Calu3 (cell line): ENCODE data around the gene BTLA. TPM values are rescaled to one million over a fixed set of nuclear protein-coding genes. Genes with fewer than 3 reads are reported as not detected.

ENCODE experiments used
- BruUV-seq: library from RNA; stranded (reverse); fragments of 400-500 nt; replicated peaks from 2 replicates; lab custom pipeline; 2021; lab: Mats Ljungman, UMichigan
- CTCF ChIA-PET: fragments of 300-600 bp; sonication (Branson Sonifier 250); formaldehyde crosslinking; loops from one replicate; lab custom pipeline; 2022; ENCODE audit warnings: antibody characterized with exemption; lab: Charles Lee
- DNase-seq: peaks from one replicate; pipeline ENCODE4 v3.0.0; 2022
- H3K27ac Mint-ChIP-seq: one replicate; pipeline ENCODE4 v1.8.0; 2022; ENCODE audit warnings: mixed read lengths; ENCODE audit not compliant: unreplicated experiment
- H3K27me3 Mint-ChIP-seq: one replicate; pipeline ENCODE4 v1.8.0; 2022; ENCODE audit warnings: mixed read lengths; ENCODE audit not compliant: unreplicated experiment
- H3K36me3 Mint-ChIP-seq: one replicate; pipeline ENCODE4 v1.8.0; 2022; ENCODE audit warnings: mild to moderate bottlenecking, moderate library complexity, mixed read lengths; ENCODE audit not compliant: insufficient read depth, unreplicated experiment
- H3K4me1 Mint-ChIP-seq: one replicate; pipeline ENCODE4 v1.8.0; 2022; ENCODE audit warnings: mild to moderate bottlenecking, low read depth, mixed read lengths; ENCODE audit not compliant: unreplicated experiment
- H3K4me3 Mint-ChIP-seq: one replicate; pipeline ENCODE4 v1.8.0; 2022; ENCODE audit warnings: mild to moderate bottlenecking, low read depth, moderate library complexity, mixed read lengths; ENCODE audit not compliant: unreplicated experiment
- H3K9me3 Mint-ChIP-seq: one replicate; pipeline ENCODE4 v1.8.0; 2022; ENCODE audit warnings: low read depth, mixed read lengths; ENCODE audit not compliant: unreplicated experiment
- intact Hi-C: fragments of 100-400 bp; cut with micrococcal nuclease; formaldehyde crosslinking; loops from one replicate; pipeline ENCODE4 v1.10.0; 2022; ENCODE audit not compliant: unreplicated experiment
- total RNA-seq: library from RNA; stranded (reverse); gene quantifications from 2 replicates; pipeline ENCODE4 v1.2.3, GENCODE V29; 2022
- TF ChIP-seq, protein P1 (sequence below): fragments of 200-600 bp; IDR thresholded peaks from one replicate; pipeline ENCODE4 v1.8.0; 2022; ENCODE audit warnings: antibody characterized with exemption; ENCODE audit not compliant: unreplicated experiment

Gene BTLA
- total RNA-seq, 1 experiment from 2014 or later, result not detected

DNA sequence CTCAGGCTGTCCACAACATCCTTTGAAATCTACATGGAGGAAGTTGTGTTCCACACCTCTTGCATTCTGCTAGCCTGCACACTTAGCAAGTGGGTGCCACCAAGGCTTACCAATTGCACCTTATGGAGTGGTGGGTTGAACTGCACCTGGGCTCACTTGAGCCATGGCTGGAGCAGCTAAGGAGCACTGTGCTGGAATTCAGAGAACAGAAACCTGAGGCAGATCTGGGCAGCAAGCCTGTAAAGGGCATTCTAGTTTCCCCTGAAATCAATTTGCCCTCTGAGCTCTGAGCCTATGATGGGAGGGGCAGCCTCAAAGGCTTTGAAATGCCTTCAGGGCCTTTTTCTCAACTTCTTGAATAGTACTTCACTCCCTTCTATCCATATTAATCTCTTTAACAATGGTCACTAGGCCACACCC is 18.0 kb downstream of the BTLA start:
- intact Hi-C loops, result no loop called here
- DNase-seq, result no peak
- Mint-ChIP-seq H3K9me3 (no peaks in the 10 kb centered on the region), H3K4me1 (no peaks in the 10 kb centered on the region), H3K27ac (no peak overlapping the region), H3K27me3 (no peaks in the 10 kb centered on the region), H3K4me3 (no peak overlapping the region), H3K36me3 (no peaks in the 10 kb centered on the region)
- BruUV-seq, result no TSS peak
- CTCF ChIA-PET, result no interaction called here
- TF ChIP-seq, protein P1, sequence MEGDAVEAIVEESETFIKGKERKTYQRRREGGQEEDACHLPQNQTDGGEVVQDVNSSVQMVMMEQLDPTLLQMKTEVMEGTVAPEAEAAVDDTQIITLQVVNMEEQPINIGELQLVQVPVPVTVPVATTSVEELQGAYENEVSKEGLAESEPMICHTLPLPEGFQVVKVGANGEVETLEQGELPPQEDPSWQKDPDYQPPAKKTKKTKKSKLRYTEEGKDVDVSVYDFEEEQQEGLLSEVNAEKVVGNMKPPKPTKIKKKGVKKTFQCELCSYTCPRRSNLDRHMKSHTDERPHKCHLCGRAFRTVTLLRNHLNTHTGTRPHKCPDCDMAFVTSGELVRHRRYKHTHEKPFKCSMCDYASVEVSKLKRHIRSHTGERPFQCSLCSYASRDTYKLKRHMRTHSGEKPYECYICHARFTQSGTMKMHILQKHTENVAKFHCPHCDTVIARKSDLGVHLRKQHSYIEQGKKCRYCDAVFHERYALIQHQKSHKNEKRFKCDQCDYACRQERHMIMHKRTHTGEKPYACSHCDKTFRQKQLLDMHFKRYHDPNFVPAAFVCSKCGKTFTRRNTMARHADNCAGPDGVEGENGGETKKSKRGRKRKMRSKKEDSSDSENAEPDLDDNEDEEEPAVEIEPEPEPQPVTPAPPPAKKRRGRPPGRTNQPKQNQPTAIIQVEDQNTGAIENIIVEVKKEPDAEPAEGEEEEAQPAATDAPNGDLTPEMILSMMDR, result no peak

DNA sequence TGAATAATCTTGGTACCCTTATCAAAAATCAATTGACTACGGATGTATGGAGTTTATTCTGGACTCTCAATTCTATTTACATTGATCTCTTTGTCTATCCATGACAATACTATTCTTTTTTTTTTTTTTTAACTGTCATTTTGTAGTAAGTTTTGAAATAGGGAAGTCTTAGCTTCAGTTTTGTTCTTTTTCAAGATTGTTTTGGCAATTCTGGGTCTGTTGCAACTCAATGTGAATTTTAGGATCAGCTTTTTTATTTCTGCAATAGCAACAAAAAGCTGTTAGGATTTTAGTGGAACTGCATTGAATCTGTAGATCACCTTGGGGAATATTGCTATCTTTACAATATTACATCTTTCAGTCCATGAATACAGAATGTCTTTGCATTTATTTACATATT is 21.4 kb downstream of the BTLA start:
- BruUV-seq, result no TSS peak
- CTCF ChIA-PET, result interaction anchor here (0.7 kb wide), 3 partner anchors 123 to 801 kb away, joined by 3 to 5 read pairs (median 4); no protein-coding TSS in a partner anchor
- intact Hi-C loops, result no loop called here
- no peaks in the 10 kb centered on the region for H3K9me3 Mint-ChIP-seq
- H3K36me3 Mint-ChIP-seq, result no peaks in the 10 kb centered on the region
- H3K27ac Mint-ChIP-seq, result no peak overlapping the region
- DNase-seq, result no peak
- H3K27me3 Mint-ChIP-seq, result no peaks in the 10 kb centered on the region
- TF ChIP-seq, protein P1, result no peak
- no peaks in the 10 kb centered on the region for H3K4me1 Mint-ChIP-seq
- no peak overlapping the region for H3K4me3 Mint-ChIP-seq

DNA sequence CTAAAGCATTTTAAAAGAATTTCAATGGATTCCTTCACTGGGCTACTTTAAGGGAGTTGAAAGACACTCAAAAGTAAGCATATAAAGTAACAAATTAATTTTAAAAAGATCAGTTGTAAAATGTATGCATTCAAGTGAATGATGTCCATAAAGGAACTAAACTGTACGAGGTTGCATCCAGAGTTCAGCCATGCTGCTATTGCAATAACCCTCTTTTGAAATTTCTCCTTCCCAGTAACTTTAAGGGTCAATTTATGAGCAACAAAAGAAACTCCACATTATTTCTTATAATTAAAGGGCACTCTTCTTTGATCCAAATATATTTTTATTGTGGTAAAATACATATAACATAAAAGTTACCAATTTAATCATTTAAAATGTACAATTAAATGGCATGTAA is 22.9 kb downstream of the BTLA start:
- no peaks in the 10 kb centered on the region for H3K9me3 Mint-ChIP-seq
- BruUV-seq, result no TSS peak
- TF ChIP-seq, protein P1, result no peak
- no peak overlapping the region for H3K4me3 Mint-ChIP-seq
- CTCF ChIA-PET, result no interaction called here
- H3K36me3 Mint-ChIP-seq, result no peaks in the 10 kb centered on the region
- H3K27me3 Mint-ChIP-seq, result no peaks in the 10 kb centered on the region
- intact Hi-C loops, result no loop called here
- no peak overlapping the region for H3K27ac Mint-ChIP-seq
- no peaks in the 10 kb centered on the region for H3K4me1 Mint-ChIP-seq
- DNase-seq, result no peak

DNA sequence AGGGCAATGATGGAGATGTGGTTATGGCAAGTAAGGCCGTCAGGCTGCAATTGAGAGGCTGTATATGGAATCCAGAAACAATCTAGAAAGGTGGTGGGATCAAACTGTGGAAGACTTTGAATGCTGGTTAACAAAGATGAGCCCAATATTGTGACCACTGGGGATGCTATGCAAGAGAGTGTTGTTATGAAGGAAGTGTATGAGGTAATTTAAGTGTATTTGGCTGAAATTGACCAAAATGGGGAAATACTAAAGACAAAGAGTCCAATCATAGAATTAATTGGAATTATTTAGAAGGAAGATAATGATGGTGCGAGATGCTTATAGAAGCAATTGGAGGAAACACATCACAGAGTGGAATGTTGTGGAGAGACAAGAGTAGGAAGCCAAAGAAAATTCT is 24.5 kb downstream of the BTLA start:
- intact Hi-C loops, result no loop called here
- Mint-ChIP-seq H3K27ac (no peak overlapping the region), H3K36me3 (no peaks in the 10 kb centered on the region), H3K4me3 (no peak overlapping the region), H3K27me3 (no peaks in the 10 kb centered on the region), H3K4me1 (no peaks in the 10 kb centered on the region), H3K9me3 (no peaks in the 10 kb centered on the region)
- CTCF ChIA-PET, result no interaction called here
- TF ChIP-seq, protein P1, result no peak
- no peak for DNase-seq
- no TSS peak for BruUV-seq
